VCaP (cell line): ENCODE data around the gene SNX21.
"Not testable (repeated sequence)": the region's sequence is repeated elsewhere in the genome, so short reads cannot be mapped to it uniquely, and the experiment has no call there.

Experiments used
- H3K27ac ChIP-seq: fragments of 450-650 bp; 2 replicates; pipeline ENCODE4 v1.5.1; 2017
- TF ChIP-seq, protein P1 (sequence below): fragments of 450-650 bp; conservative IDR thresholded peaks from 2 replicates; pipeline ENCODE4 v1.5.1; 2017; ENCODE audit warnings: mild to moderate bottlenecking, moderate library complexity

The SNX21 gene

GRCh38 chr20:45833030-45833882 is at the start of gene SNX21:
TSS of gene SNX21 (plus strand) at chr20:45833799. CDS start at chr20:45833920, 121 bp downstream.
- TF ChIP-seq, protein P1, sequence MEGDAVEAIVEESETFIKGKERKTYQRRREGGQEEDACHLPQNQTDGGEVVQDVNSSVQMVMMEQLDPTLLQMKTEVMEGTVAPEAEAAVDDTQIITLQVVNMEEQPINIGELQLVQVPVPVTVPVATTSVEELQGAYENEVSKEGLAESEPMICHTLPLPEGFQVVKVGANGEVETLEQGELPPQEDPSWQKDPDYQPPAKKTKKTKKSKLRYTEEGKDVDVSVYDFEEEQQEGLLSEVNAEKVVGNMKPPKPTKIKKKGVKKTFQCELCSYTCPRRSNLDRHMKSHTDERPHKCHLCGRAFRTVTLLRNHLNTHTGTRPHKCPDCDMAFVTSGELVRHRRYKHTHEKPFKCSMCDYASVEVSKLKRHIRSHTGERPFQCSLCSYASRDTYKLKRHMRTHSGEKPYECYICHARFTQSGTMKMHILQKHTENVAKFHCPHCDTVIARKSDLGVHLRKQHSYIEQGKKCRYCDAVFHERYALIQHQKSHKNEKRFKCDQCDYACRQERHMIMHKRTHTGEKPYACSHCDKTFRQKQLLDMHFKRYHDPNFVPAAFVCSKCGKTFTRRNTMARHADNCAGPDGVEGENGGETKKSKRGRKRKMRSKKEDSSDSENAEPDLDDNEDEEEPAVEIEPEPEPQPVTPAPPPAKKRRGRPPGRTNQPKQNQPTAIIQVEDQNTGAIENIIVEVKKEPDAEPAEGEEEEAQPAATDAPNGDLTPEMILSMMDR: no peak
- H3K27ac ChIP-seq: peak within 1 kb of the TSS; percentile 83

- no peak overlapping the region for H3K27ac ChIP-seq
- TF ChIP-seq, protein P1: no peak
These were observed 45.2 kb upstream of the SNX21 start for GRCh38 chr20:45788351-45788750.

- TF ChIP-seq, protein P1: no peak
- peak overlapping the region; percentile 85 for H3K27ac ChIP-seq
These were observed 41.1 kb upstream of the SNX21 start for GRCh38 chr20:45792317-45793118.

- TF ChIP-seq, protein P1: no peak
- H3K27ac ChIP-seq: no peak overlapping the region
These were observed 37.1 kb upstream of the SNX21 start for GRCh38 chr20:45796337-45797065.

GRCh38 chr20:45797510-45797909 is 36.1 kb upstream of the SNX21 start:
- not testable (repeated sequence) for H3K27ac ChIP-seq

DNA sequence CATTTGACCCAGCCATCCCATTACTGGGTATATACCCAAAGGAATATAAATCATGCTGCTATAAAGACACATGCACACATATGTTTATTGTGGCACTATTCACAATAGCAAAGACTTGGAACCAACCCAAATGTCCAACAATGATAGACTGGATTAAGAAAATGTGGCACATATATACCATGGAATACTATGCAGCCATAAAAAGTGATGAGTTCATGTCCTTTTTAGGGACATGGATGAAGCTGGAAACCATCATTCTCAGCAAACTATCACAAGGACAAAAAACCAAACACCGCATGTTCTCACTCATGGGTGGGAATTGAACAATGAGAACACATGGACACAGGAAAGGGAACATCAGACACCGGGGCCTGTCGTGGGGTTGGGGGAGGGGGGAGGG is 35.6 kb upstream of the SNX21 start:
- not testable (repeated sequence) for H3K27ac ChIP-seq

DNA sequence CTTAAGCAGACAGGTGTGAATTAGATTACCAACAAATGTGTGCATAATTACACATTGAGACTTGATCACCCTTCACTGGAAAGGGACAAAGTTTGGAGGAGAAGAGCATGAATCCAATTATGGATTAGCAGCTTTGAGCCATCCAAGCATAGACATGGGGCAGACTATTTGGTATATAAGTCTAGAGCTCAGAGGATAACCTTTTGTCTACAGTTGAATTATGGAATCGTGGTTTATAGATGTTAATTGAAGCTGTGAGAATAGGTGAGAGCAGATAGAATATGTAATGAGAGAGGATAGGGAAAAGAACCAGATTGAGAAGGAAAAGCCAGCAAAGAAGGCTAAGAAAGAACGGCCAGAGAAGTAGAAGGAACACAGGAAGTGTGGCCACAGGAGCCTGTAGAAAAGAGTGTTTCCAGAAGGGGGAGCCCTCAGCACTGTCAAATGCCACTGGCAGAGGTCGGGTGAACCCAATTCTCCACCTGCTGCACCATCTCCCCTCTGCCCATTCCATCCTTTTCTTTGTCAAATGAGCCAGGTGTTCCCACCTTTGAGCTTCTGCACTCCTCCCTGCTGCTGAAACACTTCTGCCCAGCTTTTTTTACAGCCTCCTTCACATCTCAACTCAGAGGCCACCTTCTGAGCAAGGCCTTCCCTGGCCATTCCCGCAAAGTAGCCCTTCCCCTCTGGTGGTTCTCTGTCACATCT is 34.5 kb upstream of the SNX21 start:
- no peak overlapping the region for H3K27ac ChIP-seq
- TF ChIP-seq, protein P1: peak; percentile 77

- no peak overlapping the region for H3K27ac ChIP-seq
- TF ChIP-seq, protein P1: no peak
These were observed 31.7 kb upstream of the SNX21 start for GRCh38 chr20:45801851-45802250.
